GM19328 (cell line): ENCODE measurements around the gene NOVA2.

Source experiments
- ATAC-seq: cut with Tn5 transposase; IDR thresholded peaks from one replicate; pipeline ENCODE4 v1.9.1; 2021; ENCODE audit warnings: mild to moderate bottlenecking, moderate library complexity; ENCODE audit not compliant: unreplicated experiment

NOVA2 gene

DNA sequence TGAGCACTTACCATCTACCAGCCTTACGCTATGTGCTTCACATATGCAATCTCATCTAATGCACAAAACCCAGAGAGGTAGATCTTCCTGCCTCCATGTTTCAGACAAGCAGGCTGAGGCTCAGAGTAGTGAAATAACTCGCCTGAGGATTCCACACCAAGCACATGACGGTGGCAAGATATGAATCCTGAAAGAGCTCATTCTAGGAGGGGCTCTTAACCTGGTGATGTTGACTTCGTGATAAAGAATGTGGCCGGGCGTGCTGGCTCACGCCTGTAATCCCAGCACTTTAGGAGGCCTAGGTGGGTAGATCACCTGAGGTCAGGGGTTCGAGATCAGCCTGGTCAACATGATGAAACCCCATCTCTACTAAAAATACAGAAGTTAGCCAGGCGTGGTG, 5.0 kb downstream of the NOVA2 start:
- no peak for ATAC-seq

- ATAC-seq: no peak
Observed at GRCh38 chr19:45967246-45967645, 6.4 kb downstream of the NOVA2 start.

GRCh38 chr19:45962021-45962420, 11.6 kb downstream of the NOVA2 start:
- no peak for ATAC-seq

DNA sequence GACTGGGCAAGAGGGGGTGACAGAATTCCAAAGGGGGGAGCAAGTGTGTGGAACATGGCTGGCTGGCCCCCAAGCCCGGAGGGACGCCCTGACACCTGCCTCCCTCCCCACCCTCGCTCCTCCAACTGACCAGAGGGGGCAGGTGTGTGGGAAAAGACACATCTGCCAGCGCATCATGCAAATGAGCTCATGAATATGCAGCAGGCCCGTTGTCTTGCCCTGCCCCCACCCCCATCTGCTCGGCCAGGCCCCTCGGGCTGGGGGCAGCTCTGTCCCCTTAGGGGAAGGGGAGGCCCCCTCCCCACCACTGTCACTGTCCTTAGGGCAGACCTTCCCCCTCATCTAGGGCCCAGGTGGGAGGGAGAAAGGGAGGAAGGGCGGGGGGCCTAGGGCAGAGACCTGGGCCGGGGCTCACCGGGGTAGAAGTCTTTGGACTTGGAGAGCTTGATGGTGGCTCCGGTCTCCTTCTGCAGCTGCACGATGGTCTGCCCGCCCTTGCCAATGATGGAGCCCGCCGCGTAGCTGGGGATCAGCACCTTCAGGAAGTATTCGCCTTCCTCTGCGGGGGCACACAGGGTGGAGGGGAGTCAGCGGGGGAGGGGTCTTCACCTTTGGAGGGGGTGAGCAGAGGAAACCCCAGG, 12.9 kb downstream of the NOVA2 start:
- ATAC-seq: no peak

DNA sequence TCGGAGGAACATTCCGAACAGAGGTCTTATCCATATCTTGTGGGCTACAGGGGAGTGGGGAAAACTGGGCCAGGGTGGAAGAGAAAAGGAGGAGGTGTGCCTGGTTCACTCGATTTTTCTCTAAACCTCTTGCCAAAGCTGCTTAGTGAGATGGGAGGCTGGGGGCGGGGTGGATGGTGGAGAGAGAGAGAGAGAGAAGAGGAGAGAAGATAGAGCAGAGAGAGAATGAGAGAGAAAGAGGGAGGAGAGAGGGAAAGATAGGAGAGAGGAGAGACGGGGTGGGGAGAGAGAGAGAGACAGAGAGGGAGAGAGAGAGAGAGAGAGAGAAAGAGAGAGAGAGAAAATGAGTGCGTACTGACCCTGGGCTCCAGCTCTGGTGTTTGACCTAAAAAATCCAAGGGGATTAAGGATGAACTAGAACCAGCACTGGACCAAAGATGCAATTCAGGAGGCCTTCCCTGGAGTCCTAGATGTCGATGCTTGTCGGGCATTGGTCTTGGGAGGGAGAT, 14.1 kb downstream of the NOVA2 start:
- no peak for ATAC-seq

GRCh38 chr19:45958769-45959516, 14.7 kb downstream of the NOVA2 start:
- no peak for ATAC-seq

DNA sequence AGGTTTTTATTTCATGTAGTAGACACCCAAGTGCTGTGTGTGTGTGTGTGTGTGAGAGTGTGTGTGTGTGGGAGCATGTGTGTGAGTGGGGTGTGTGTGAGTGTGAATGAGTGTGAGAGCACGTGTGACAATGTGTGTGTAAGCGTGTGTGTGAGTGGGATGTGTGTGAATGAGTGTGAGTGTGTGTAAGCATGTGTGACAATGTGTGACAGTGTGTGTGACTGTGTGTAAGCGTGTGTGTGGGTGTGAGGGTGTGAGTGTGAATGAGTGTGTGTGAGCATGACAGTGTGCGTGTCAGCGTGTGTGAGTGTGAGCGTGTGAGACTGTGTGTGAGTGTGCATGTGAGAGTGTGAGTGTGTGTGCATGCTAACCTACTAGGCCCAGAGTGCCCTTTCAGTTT, 15.3 kb downstream of the NOVA2 start:
- ATAC-seq: no peak

GRCh38 chr19:45955905-45956608, 17.6 kb downstream of the NOVA2 start:
- no peak for ATAC-seq

GRCh38 chr19:45954156-45954555, 19.5 kb downstream of the NOVA2 start:
- ATAC-seq: no peak

DNA sequence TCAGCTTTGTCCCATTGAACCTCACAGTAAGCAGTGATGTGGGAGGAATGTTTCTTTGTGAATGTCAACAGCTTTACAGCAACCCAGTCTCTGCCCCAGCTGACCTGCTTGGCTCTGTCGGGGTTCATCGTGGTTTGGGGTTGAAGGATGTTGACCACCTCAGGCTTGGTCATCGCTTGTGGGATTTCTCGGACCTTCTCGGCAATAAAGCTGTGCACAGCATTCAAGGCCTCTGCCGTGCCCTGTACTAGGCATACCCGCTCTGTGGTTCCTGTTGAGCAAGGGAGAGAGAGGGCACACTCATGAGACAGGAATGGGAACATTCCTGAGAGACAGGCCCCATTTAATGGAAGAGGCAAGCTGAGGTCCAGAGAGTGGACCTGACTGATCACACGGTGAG, 20.0 kb downstream of the NOVA2 start:
- no peak for ATAC-seq

- ATAC-seq: no peak
Observed at GRCh38 chr19:45952686-45953505, 20.8 kb downstream of the NOVA2 start.

- no peak for ATAC-seq
Observed at GRCh38 chr19:45952341-45952685, 21.4 kb downstream of the NOVA2 start.

GRCh38 chr19:45947926-45948325, 25.7 kb downstream of the NOVA2 start:
- ATAC-seq: no peak

- ATAC-seq: no peak
Observed at GRCh38 chr19:45940515-45940805, 33.2 kb downstream of the NOVA2 start.

GRCh38 chr19:45939792-45940514, 33.7 kb downstream of the NOVA2 start:
- ATAC-seq: no peak

DNA sequence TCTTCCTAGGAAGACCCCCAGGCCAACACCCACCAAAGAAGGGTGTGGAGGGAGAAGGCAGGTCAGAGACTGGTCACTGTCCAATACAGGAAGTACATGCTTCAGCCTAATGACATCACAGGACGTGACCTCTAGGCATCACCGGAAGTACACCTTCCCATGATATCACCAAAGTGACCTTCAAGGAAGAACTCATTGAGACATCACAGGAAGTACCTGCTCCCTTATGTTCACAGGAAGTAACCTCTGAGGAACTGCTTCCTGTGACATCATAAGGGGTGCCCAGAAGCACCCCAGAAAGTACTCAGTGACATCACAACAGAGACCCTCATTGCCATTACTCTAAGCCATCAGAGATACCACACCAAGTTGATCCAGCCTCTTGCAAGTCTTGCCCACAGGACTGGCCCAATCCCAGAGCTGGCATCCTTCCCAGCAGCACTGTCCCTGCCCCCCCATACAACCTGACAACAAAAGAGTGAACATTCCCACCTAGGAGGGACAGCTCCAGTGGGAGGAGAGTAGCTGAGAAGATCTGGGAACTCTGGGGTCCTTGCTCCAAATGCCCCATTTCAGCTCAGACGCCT, 34.8 kb downstream of the NOVA2 start:
- ATAC-seq: no peak

DNA sequence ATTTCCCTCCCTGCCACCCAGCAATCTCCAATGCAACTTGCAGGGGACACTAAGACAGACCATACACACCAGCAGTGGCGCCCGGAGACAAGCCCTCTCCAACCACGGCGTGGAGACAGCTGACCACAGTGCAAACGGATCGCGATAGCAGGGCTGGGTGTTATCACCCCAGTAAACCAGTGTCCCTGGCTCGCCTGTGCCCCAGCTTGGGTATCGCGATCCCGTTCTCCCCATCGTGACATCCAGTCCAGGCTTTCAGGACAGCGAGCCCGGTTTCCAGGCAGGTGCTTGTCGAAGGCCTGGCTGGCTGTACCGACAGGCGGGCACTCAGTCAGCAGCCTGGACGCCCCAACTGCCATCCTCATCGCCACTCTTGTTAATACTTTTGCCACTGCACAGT, 38.4 kb downstream of the NOVA2 start:
- ATAC-seq: no peak

- ATAC-seq: no peak
Observed at GRCh38 chr19:45934551-45935230, 39.0 kb downstream of the NOVA2 start.

DNA sequence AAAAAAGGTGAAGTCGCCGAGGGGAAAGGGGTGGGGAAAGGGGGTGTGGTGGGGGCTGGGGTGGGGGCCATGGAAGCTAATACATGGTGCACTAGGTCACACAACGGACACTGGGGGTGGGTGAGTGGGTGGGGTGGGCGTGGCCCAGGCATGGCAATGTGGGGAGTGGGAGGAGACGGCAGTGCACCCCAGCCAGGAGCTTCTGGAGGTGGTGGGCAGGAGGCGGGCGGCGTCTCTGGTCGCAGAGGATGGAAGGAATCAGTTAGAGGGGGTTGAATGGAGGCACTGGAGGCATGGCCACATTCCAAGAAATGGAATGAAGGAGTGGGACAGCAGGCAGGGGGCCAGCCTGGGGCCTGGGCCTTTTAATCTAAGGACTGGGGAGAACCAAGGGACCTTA, 39.9 kb downstream of the NOVA2 start:
- no peak for ATAC-seq

GRCh38 chr19:45931055-45931454, 42.6 kb downstream of the NOVA2 start:
- ATAC-seq: no peak
